Thyroid gland (tissue), 4 donors: ENCODE results near the gene CCDC7. TPM values are rescaled to one million over a fixed set of nuclear protein-coding genes. Genes with fewer than 3 reads are reported as not detected.

Source experiments
- DNase-seq, 2 donors: peaks; one replicate each; pipeline ENCODE4 v3.0.0-alpha.2; 2019
- H3K27ac ChIP-seq, 3 donors: fragments of 200-600 bp; sonication (generic); 1 replicate in 2 of 3; 2 replicates in 1 of 3; pipeline ENCODE4 v1.5.1; 2016 to 2019; ENCODE audit warnings: mild to moderate bottlenecking in 1 of 3, moderate library complexity in 1 of 3
- H3K27me3 ChIP-seq: fragments of 200-600 bp; sonication (generic); one replicate; pipeline ENCODE4 v1.5.1; 2019
- H3K36me3 ChIP-seq, 2 donors: fragments of 200-600 bp; sonication (generic); one replicate each; pipeline ENCODE4 v1.5.1; 2016 to 2019
- H3K4me1 ChIP-seq, 2 donors: fragments of 200-600 bp; sonication (generic); one replicate each; pipeline ENCODE4 v1.5.1; 2017 to 2019
- H3K4me3 ChIP-seq, 3 donors: fragments of 200-600 bp; sonication (generic); replicated peaks in 1 of 3; 1 replicate in 2 of 3; 2 replicates in 1 of 3; pipeline ENCODE4 v1.5.1; 2016; ENCODE audit warnings: mild to moderate bottlenecking in 1 of 3
- H3K9me3 ChIP-seq: fragments of 200-600 bp; sonication (generic); one replicate; pipeline ENCODE4 v1.5.1; 2017
- CTCF ChIP-seq, 6 experiments: fragments of 200-600 bp in 3 of 6; fragments of 450-650 bp in 3 of 6; sonication (generic) in 3 of 6; IDR thresholded peaks; one replicate each; pipeline ENCODE4 v1.5.1; 2016 to 2019; ENCODE audit warnings: antibody characterized with exemption in 6 of 6, mild to moderate bottlenecking in 2 of 6, inconsistent platforms in 1 of 6, moderate library complexity in 1 of 6
- POLR2A ChIP-seq, 2 donors: fragments of 450-650 bp; IDR thresholded peaks; one replicate each; pipeline ENCODE4 v1.6.1; 2017; ENCODE audit warnings: antibody characterized with exemption in 2 of 2, mild to moderate bottlenecking in 2 of 2, moderate library complexity in 1 of 2
- WGBS, 2 donors: methylation state at CpG; one replicate each; pipeline ENCODE4 v1.1.5; 2017; 5-methylcytosine and 5-hydroxymethylcytosine counted together
- intact Hi-C: fragments of 100-400 bp; cut with DNase I; formaldehyde crosslinking; loops from one replicate; pipeline ENCODE4 v1.15.1; 2023
- total RNA-seq, 4 donors: library from RNA; depleted of rRNA; stranded (reverse); fragments of >200 nt; gene quantifications; one replicate each; pipeline ENCODE4 v1.2.3, GENCODE V29; 2016

Gene CCDC7
- total RNA-seq, 4 donors from 2014 or later: 41.2 to 69.0 (median 55.2) TPM

- TF ChIP-seq POLR2A (IDR thresholded peaks at IDR 0.05): no peak
- no peak for TF ChIP-seq CTCF (IDR thresholded peaks at IDR 0.05)
- 67 to 86% methylated on average over 1 of the region's 1 CpG for WGBS, 2 donors
- no peaks in the 10 kb centered on the region for H3K4me1 ChIP-seq
- intact Hi-C loops: no loop called here
- DNase-seq: no peak
- H3K27ac ChIP-seq: no peak overlapping the region
- no peaks in the 10 kb centered on the region for H3K27me3 ChIP-seq
- H3K36me3 ChIP-seq: no peaks in the 10 kb centered on the region
- no peaks in the 10 kb centered on the region for H3K9me3 ChIP-seq
- H3K4me3 ChIP-seq: no peak overlapping the region
Measured at GRCh38 chr10:32713560-32713959, 267.6 kb downstream of the CCDC7 start.

- no peak for TF ChIP-seq CTCF (IDR thresholded peaks at IDR 0.05)
- TF ChIP-seq POLR2A (IDR thresholded peaks at IDR 0.05): no peak
- Histone ChIP-seq H3K4me3 (no peak overlapping the region), H3K27ac (no peak overlapping the region), H3K36me3 (no peaks in the 10 kb centered on the region), H3K4me1 (no peaks in the 10 kb centered on the region), H3K27me3 (no peaks in the 10 kb centered on the region), H3K9me3 (no peaks in the 10 kb centered on the region)
- no peak for DNase-seq
- 85 to 93% methylated on average over 9 of the region's 9 CpGs for WGBS, 2 donors
- intact Hi-C loops: no loop called here
Measured at GRCh38 chr10:32731527-32731926, 285.6 kb downstream of the CCDC7 start.

- Histone ChIP-seq H3K27me3 (no peaks in the 10 kb centered on the region), H3K27ac (no peak overlapping the region), H3K9me3 (no peaks in the 10 kb centered on the region), H3K4me1 (no peaks in the 10 kb centered on the region), H3K36me3 (no peaks in the 10 kb centered on the region), H3K4me3 (no peak overlapping the region)
- intact Hi-C loops: no loop called here
- no peak for DNase-seq
- TF ChIP-seq CTCF (IDR thresholded peaks at IDR 0.05) (no peak), POLR2A (IDR thresholded peaks at IDR 0.05) (no peak)
- WGBS, 2 donors: 95 to 99% methylated on average over 3 of the region's 3 CpGs
Measured at GRCh38 chr10:32738958-32739357, 293.0 kb downstream of the CCDC7 start.

- Histone ChIP-seq H3K4me3 (no peak overlapping the region), H3K27me3 (no peaks in the 10 kb centered on the region), H3K27ac (no peak overlapping the region), H3K36me3 (no peaks in the 10 kb centered on the region), H3K9me3 (no peaks in the 10 kb centered on the region), H3K4me1 (no peaks in the 10 kb centered on the region)
- intact Hi-C loops: no loop called here
- 86 to 89% methylated on average over 1 of the region's 1 CpG for WGBS, 2 donors
- TF ChIP-seq POLR2A (IDR thresholded peaks at IDR 0.05) (no peak), CTCF (IDR thresholded peaks at IDR 0.05) (no peak)
- no peak for DNase-seq
Measured at GRCh38 chr10:32744321-32744720, 298.4 kb downstream of the CCDC7 start.

- intact Hi-C loops: no loop called here
- no peak for DNase-seq
- H3K9me3 ChIP-seq: no peaks in the 10 kb centered on the region
- 76 to 92% methylated on average over 2 to 3 of the region's 3 CpGs for WGBS, 2 donors
- H3K27ac ChIP-seq: no peak overlapping the region
- H3K4me1 ChIP-seq: no peaks in the 10 kb centered on the region
- no peak for TF ChIP-seq POLR2A (IDR thresholded peaks at IDR 0.05)
- no peak for TF ChIP-seq CTCF (IDR thresholded peaks at IDR 0.05)
- no peak overlapping the region for H3K4me3 ChIP-seq
- no peaks in the 10 kb centered on the region for H3K27me3 ChIP-seq
- H3K36me3 ChIP-seq: no peaks in the 10 kb centered on the region
Measured at GRCh38 chr10:32746869-32747268, 300.9 kb downstream of the CCDC7 start.
